K562 (cell line): Measurements from ENCODE around the gene TM7SF2. TPM values are rescaled to one million over a fixed set of nuclear protein-coding genes. Genes with fewer than 3 reads are reported as not detected.

Experiments used
- CSDE1 ChIP-seq, 2 experiments: fragments of 450-650 bp; IDR thresholded peaks; 2 replicates each; pipeline ENCODE4 v1.6.1; 2016; ENCODE audit warnings: mild to moderate bottlenecking in 1 of 2
- CTBP1 ChIP-seq: fragments of 450-650 bp; IDR thresholded peaks from 2 replicates; pipeline ENCODE4 v1.6.1; 2016; ENCODE audit warnings: borderline replicate concordance
- EHMT2 ChIP-seq: fragments of 450-650 bp; IDR thresholded peaks from 2 replicates; pipeline ENCODE4 v1.6.1; 2018; ENCODE audit warnings: antibody characterized with exemption
- HDAC3 ChIP-seq: fragments of 450-650 bp; IDR thresholded peaks from 2 replicates; pipeline ENCODE4 v1.6.1; 2018; ENCODE audit warnings: borderline replicate concordance, mild to moderate bottlenecking, moderate library complexity; ENCODE audit not compliant: partially characterized antibody
- KDM1A ChIP-seq, 2 experiments: fragments of 450-650 bp; IDR thresholded peaks; 2 replicates each; pipeline ENCODE4 v1.6.1; 2016; ENCODE audit warnings: mild to moderate bottlenecking in 2 of 2
- KDM2B ChIP-seq: fragments of 250-450 bp; sonication (Bioruptor Pico); IDR thresholded peaks from 2 replicates; pipeline ENCODE4 v1.8.0; 2021; ENCODE audit warnings: mild to moderate bottlenecking, moderate library complexity
- NFE2L1 ChIP-seq: fragments of 450-650 bp; IDR thresholded peaks from 2 replicates; pipeline ENCODE4 v1.6.1; 2016; ENCODE audit warnings: missing genetic modification characterization, low read depth, mild to moderate bottlenecking, missing compliant biosample characterization, moderate library complexity, borderline replicate concordance
- NRF1 ChIP-seq, 2 experiments: fragments of 450-650 bp; IDR thresholded peaks in 1 of 2; conservative IDR thresholded peaks in 1 of 2; 2 replicates each; pipeline ENCODE4 v1.6.1; 2014; ENCODE audit warnings: mild to moderate bottlenecking in 2 of 2
- PHF8 ChIP-seq: fragments of 200-600 bp; sonication (generic); IDR thresholded peaks from 2 replicates; pipeline ENCODE4 v1.6.1; 2012; ENCODE audit warnings: mixed run types, mild to moderate bottlenecking, inconsistent platforms, low read length, moderate library complexity, borderline replicate concordance
- POLR2H ChIP-seq: IDR thresholded peaks from 2 replicates; pipeline ENCODE4 v1.6.1; 2016; ENCODE audit warnings: missing genetic modification characterization, low read depth, mild to moderate bottlenecking, control low read depth, missing compliant biosample characterization, moderate library complexity
- RB1 ChIP-seq: fragments of 450-650 bp; IDR thresholded peaks from 2 replicates; pipeline ENCODE4 v1.6.1; 2017; ENCODE audit warnings: low read depth, mild to moderate bottlenecking
- SAFB ChIP-seq: fragments of 200-400 bp; formaldehyde crosslinking; IDR thresholded peaks from 2 replicates; pipeline ENCODE4 v1.6.1; 2017; ENCODE audit warnings: low read depth, low read length, borderline replicate concordance
- TARDBP ChIP-seq: fragments of 450-650 bp; IDR thresholded peaks from 2 replicates; pipeline ENCODE4 v1.6.1; 2016
- TBL1XR1 ChIP-seq, 2 experiments: IDR thresholded peaks; 2 replicates each; pipeline ENCODE4 v1.6.1; 2012; ENCODE audit warnings: improper control_type of control experiment in 2 of 2, low read length in 2 of 2, mild to moderate bottlenecking in 1 of 2
- ZNF586 ChIP-seq: fragments of 450-650 bp; formaldehyde crosslinking; conservative IDR thresholded peaks from 2 replicates; pipeline ENCODE4 v1.4.0; 2020; ENCODE audit warnings: mild to moderate bottlenecking, moderate library complexity
- ZNF644 ChIP-seq: fragments of 200-800 bp; sonication (Bioruptor generic); IDR thresholded peaks from 2 replicates; pipeline ENCODE4 v1.6.1; 2016; ENCODE audit warnings: low read depth, missing genetic modification characterization, missing compliant biosample characterization
- polyA plus RNA-seq, 8 experiments: library from polyadenylated mRNA; depleted of rRNA in 4 of 8; stranded (reverse) in 5 of 8; unstranded in 3 of 8; fragments of >200 nt; fragmentation: Nextera tagmentation in 2 of 8; fragmentation: Illumina TruSeq in 1 of 8; extraction: Ambion mirVana in 2 of 8; extraction: Trizol in 1 of 8; gene quantifications; 2 replicates each; pipeline versions ENCODE4 v1.2.1 to v1.2.3, GENCODE V29; 2011 to 2014; ENCODE audit warnings: inconsistent platforms in 1 of 8, missing spikeins in 1 of 8
- total RNA-seq, 7 experiments: library from RNA; depleted of rRNA in 6 of 7; stranded (reverse); fragments of >200 nt in 6 of 7; fragmentation: Illumina TruSeq in 2 of 7; extraction: Trizol in 2 of 7; gene quantifications; 2 replicates each; pipeline versions ENCODE4 v1.2.1 to v1.2.3, GENCODE V29; 2011 to 2021; ENCODE audit warnings: low replicate concordance in 1 of 7
- TF ChIP-seq, protein P1 (sequence below): fragments of 250-450 bp; sonication (Bioruptor Pico); IDR thresholded peaks from 2 replicates; pipeline ENCODE4 v1.9.0; 2021; ENCODE audit warnings: mild to moderate bottlenecking, inconsistent platforms
- TF ChIP-seq, protein P2 (sequence below): fragments of 450-650 bp; IDR thresholded peaks from 2 replicates; pipeline ENCODE4 v1.6.1; 2018; ENCODE audit not compliant: partially characterized antibody
- TF ChIP-seq, protein P3 (sequence below), 3 experiments: fragments of 200-800 bp in 1 of 3; sonication (Bioruptor generic) in 1 of 3; sonication (generic) in 1 of 3; formaldehyde crosslinking in 1 of 3; IDR thresholded peaks; 2 replicates each; pipeline versions ENCODE4 v1.6.1 to v1.8.0; 2016 to 2022; ENCODE audit warnings: mild to moderate bottlenecking in 2 of 3, missing compliant biosample characterization in 2 of 3, missing genetic modification characterization in 2 of 3, missing genetic modification reagents in 1 of 3

The TM7SF2 gene
- total and polyA plus RNA-seq, 9 of the 15 experiments (the other 6 are each of a cell fraction or from before 2014, with no cell fraction given) = 1.2 to 22.0 (median 14.3) TPM

DNA sequence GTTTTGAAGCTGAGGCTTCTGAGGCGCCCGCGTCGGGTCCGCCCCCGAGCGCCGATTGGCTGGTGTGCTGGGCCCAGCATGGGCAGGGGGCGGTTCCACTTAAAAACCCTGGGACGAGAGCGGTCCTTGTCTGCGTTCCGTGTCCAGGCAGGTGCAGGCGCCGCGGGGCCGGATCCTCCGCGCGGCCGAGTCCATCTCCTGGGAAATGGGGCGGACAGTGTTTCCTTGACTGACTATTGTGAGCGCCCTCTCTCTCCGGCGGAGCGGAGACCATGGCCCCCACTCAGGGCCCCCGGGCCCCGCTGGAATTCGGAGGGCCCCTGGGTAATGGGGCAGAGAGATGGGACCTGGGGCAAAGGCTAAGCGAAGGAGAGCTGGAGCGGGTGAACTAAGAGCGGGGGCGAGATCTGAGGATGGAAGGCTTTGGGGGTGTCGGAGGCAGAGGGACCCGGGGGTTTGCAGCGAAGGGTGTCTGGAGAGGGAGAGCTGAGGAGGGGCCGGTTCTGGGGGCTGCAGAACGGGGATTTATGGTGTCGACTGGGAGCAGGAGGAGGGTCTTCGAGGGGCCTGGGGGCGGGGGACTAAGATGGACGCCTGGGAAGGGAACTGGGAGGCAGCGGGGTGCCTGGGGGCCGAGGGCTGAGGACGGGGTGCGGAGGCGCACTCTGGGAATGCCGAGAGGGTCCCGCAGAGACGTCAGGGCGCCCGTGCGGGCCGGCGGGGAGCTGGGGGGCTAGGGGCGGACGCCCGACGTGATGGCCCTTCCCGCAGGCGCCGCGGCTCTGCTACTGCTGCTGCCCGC lies at the start of gene TM7SF2 (continued):
- TF ChIP-seq PHF8 = peak; percentile 56; the same call in 1 of the 2 replicates
- TF ChIP-seq ZNF644 (tag) = no peak
- no peak for TF ChIP-seq KDM1A (IDR thresholded peaks at IDR 0.05)
- TF ChIP-seq, protein P1, sequence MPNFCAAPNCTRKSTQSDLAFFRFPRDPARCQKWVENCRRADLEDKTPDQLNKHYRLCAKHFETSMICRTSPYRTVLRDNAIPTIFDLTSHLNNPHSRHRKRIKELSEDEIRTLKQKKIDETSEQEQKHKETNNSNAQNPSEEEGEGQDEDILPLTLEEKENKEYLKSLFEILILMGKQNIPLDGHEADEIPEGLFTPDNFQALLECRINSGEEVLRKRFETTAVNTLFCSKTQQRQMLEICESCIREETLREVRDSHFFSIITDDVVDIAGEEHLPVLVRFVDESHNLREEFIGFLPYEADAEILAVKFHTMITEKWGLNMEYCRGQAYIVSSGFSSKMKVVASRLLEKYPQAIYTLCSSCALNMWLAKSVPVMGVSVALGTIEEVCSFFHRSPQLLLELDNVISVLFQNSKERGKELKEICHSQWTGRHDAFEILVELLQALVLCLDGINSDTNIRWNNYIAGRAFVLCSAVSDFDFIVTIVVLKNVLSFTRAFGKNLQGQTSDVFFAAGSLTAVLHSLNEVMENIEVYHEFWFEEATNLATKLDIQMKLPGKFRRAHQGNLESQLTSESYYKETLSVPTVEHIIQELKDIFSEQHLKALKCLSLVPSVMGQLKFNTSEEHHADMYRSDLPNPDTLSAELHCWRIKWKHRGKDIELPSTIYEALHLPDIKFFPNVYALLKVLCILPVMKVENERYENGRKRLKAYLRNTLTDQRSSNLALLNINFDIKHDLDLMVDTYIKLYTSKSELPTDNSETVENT = no peak
- TF ChIP-seq NRF1 (conservative IDR thresholded peaks at IDR 0.05 in 1 of 2, IDR thresholded peaks at IDR 0.05 in 1 of 2) = peak; percentile 75 to 79
- TF ChIP-seq EHMT2 = no peak
- peak; percentile 70 for TF ChIP-seq SAFB
- no peak for TF ChIP-seq NFE2L1 (tag)
- TF ChIP-seq POLR2H (tag) = peak; percentile 90
- no peak for TF ChIP-seq HDAC3
- no peak for TF ChIP-seq TARDBP
- TF ChIP-seq TBL1XR1 (IDR thresholded peaks at IDR 0.05; ENCODE audit: low read length in 2 of 2) = 0 out of 4 replicates have a peak, but pooled peaks of 1 of the 2 experiments have one; percentile 10
- TF ChIP-seq RB1 = peak; percentile 54
- TF ChIP-seq CTBP1 = peak; percentile 30; the same call in 1 of the 2 replicates
- TF ChIP-seq CSDE1 (IDR thresholded peaks at IDR 0.05) = no peak
- TF ChIP-seq, protein P2, sequence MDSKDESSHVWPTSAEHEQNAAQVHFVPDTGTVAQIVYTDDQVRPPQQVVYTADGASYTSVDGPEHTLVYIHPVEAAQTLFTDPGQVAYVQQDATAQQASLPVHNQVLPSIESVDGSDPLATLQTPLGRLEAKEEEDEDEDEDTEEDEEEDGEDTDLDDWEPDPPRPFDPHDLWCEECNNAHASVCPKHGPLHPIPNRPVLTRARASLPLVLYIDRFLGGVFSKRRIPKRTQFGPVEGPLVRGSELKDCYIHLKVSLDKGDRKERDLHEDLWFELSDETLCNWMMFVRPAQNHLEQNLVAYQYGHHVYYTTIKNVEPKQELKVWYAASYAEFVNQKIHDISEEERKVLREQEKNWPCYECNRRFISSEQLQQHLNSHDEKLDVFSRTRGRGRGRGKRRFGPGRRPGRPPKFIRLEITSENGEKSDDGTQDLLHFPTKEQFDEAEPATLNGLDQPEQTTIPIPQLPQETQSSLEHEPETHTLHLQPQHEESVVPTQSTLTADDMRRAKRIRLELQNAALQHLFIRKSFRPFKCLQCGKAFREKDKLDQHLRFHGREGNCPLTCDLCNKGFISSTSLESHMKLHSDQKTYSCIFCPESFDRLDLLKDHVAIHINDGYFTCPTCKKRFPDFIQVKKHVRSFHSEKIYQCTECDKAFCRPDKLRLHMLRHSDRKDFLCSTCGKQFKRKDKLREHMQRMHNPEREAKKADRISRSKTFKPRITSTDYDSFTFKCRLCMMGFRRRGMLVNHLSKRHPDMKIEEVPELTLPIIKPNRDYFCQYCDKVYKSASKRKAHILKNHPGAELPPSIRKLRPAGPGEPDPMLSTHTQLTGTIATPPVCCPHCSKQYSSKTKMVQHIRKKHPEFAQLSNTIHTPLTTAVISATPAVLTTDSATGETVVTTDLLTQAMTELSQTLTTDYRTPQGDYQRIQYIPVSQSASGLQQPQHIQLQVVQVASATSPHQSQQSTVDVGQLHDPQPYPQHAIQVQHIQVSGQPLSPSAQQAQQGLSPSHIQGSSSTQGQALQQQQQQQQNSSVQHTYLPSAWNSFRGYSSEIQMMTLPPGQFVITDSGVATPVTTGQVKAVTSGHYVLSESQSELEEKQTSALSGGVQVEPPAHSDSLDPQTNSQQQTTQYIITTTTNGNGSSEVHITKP = peak; percentile 87
- TF ChIP-seq ZNF586 (CRISPR knock-in tag) = 0 out of 2 replicates have a peak, but pooled peaks have one; percentile 35
- TF ChIP-seq, protein P3, sequence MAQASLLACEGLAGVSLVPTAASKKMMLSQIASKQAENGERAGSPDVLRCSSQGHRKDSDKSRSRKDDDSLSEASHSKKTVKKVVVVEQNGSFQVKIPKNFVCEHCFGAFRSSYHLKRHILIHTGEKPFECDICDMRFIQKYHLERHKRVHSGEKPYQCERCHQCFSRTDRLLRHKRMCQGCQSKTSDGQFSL (CRISPR knock-in tag; IDR thresholded peaks at IDR 0.05) = no peak
- TF ChIP-seq, protein P3 (tag; IDR thresholded peaks at IDR 0.05) = no peak
- 0 out of 2 replicates have a peak, but pooled peaks have one; percentile 67 for TF ChIP-seq KDM2B
